Panc1 (cell line): ENCODE results near the gene SLC35G1.

Source experiments
- SIN3A ChIP-seq: IDR thresholded peaks from 2 replicates; pipeline ENCODE4 v1.6.1; 2012; ENCODE audit warnings: low read depth, mild to moderate bottlenecking, low read length, moderate library complexity, borderline replicate concordance; ENCODE audit not compliant: insufficient read depth
- TF ChIP-seq, protein P1 (sequence below): fragments of 450-650 bp; IDR thresholded peaks from 2 replicates; pipeline ENCODE4 v1.5.1; 2017; ENCODE audit warnings: mild to moderate bottlenecking

DNA sequence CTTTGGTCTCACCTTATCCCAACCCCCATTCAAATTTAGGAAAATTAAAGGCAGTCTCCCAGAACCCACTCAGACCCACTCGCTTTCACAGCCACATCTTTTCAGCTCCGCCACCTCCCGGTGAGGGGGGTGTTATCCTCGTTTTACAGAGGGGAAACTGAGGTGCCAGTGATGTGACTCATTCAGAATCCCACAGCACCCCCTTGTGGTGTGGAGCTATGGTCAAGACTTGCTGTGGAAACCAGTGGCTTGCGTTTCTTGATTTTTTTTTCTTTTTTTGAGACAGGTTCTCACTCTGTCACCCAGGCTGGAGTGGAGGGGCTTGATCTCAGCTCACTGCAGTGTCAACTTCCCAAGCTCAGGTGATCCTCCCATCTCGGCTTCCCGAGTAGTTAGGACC lies 27.6 kb downstream of the SLC35G1 start:
- TF ChIP-seq, protein P1, sequence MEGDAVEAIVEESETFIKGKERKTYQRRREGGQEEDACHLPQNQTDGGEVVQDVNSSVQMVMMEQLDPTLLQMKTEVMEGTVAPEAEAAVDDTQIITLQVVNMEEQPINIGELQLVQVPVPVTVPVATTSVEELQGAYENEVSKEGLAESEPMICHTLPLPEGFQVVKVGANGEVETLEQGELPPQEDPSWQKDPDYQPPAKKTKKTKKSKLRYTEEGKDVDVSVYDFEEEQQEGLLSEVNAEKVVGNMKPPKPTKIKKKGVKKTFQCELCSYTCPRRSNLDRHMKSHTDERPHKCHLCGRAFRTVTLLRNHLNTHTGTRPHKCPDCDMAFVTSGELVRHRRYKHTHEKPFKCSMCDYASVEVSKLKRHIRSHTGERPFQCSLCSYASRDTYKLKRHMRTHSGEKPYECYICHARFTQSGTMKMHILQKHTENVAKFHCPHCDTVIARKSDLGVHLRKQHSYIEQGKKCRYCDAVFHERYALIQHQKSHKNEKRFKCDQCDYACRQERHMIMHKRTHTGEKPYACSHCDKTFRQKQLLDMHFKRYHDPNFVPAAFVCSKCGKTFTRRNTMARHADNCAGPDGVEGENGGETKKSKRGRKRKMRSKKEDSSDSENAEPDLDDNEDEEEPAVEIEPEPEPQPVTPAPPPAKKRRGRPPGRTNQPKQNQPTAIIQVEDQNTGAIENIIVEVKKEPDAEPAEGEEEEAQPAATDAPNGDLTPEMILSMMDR = peak; percentile 80
- no peak for TF ChIP-seq SIN3A
